GM18502 (cell line): ENCODE measurements around the gene GADD45B.
"Not testable (repeated sequence)": the region's sequence is repeated elsewhere in the genome, so short reads cannot be mapped to it uniquely, and the experiment has no call there.

Experiments
- ATAC-seq: cut with Tn5 transposase; IDR thresholded peaks from one replicate; pipeline ENCODE4 v1.9.1; 2021; ENCODE audit warnings: mild to moderate bottlenecking; ENCODE audit not compliant: unreplicated experiment, poor library complexity

GADD45B gene

DNA sequence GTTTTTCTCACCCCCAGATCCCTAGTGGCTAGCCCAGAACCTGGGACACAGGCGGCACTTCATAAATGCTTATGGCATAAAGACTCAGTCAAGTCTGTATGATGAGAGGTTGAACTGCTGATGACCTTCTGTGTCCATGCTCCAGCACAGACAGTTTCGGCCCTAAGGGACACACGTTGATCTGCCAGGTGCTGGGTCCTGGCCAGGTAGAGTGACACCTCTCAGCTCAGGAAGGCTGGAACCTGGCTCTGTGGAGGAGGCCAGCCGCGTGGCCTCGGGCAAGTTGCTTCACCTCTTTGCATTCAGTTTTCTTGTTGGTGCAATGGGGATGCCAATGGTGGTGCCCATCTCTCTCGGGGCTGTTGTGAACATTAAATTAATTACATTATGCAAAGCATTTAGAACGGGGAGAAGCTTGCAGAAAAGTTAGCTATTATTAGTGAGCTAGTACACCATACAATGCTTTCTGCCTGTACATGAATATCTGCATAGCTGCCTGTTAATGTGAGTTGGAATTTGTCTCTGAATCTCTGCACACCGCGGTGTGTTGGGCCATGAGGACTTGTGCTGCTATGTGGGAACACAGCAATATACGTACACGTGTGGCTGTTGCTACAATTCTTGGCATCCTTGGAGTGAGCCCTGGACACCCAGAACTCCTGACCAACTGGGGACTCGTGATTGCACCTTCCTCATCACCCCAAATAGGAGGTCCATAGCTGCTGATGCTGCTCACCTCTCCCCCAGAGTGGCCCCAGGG is 8.4 kb downstream of the GADD45B start:
- ATAC-seq: no peak

GRCh38 chr19:2485428-2485827 is 9.5 kb downstream of the GADD45B start:
- ATAC-seq: no peak

GRCh38 chr19:2487090-2487489 is 11.2 kb downstream of the GADD45B start:
- no peak for ATAC-seq

- no peak for ATAC-seq
Observed at GRCh38 chr19:2487842-2488241, 11.9 kb downstream of the GADD45B start.

- ATAC-seq: no peak
Observed at GRCh38 chr19:2488405-2488941, 12.5 kb downstream of the GADD45B start.

DNA sequence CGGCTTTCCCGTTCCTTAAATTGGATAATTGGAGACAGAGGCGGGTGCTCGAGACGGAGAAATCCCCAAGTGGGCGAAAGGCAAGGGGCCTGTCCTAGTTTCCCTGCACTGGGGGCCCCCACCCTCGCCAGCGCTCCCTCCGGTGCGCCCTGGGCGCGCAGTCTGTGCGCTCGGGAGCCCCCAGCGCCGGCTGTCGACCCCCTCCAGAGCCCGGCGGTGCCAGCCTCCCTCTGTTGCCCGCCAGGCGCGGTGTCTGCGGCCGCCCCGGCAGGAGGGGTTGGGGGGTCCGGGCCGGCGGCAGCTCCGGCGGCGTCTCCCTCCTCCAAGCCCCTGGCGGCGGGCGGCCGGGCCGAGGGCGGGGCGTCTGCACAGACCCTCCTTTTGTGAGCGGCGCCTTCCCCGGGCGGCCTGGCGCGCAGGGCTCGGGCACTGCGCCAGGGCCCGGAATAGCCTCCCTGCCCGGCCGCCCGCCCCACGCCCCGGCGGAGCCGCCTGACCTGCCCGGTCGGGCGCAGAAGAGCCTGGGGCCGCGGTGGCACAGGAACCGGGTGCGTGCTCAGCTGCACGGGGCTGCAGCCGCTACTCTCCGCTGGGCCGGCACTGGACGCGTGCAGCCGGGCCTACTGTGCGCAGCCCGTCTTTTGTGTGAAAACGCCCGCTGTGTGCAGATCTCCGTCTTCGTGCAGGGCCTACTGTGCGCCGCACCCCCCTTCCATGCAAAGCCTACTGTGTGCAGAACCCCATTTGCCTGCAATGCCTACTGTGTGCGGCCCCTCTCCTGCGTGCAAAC is 13.2 kb downstream of the GADD45B start:
- ATAC-seq: no peak

DNA sequence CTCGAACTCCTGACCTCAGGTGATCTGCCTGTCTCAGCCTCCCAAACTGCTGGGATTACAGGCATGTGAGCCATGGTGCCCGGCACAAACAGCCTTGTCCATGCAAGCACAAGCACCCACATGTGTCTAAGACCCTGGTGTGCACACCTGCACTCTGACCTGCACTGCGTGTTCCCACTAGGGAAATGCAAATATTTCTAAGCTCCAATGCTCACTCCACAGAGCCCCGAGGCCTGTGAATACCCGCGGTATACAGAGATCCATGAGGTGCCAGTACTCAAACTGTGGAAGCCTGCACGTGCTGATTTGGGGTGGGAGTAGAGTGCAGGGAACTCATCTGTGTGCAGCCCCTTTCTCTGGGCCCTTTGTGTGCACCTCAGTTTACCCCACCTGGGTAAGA is 14.7 kb downstream of the GADD45B start:
- no peak for ATAC-seq

GRCh38 chr19:2491130-2491801 is 15.3 kb downstream of the GADD45B start:
- no peak for ATAC-seq

- no peak for ATAC-seq
Observed at GRCh38 chr19:2492870-2493269, 16.9 kb downstream of the GADD45B start.

- not testable (repeated sequence) for ATAC-seq
Observed at GRCh38 chr19:2493448-2493847, 17.5 kb downstream of the GADD45B start.

DNA sequence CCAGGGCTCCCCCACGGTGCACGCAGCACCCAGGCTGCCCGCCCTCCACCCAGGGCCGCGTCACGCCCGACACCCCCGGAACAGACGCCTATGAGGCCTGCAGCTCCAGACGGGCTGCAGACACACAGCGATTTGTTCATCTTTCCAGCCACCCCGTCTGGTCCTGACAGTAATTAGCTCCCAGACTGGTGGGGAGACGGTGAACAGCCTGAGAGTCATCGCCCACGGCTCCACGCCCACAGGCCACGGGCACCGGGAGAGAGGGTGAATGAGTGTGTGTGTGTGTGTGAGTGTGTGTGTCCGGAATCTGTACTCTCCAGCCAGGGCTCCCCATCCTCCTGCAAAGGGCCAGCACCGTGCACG is 18.1 kb downstream of the GADD45B start:
- no peak for ATAC-seq

GRCh38 chr19:2494447-2495129 is 18.7 kb downstream of the GADD45B start:
- peak; percentile 48 for ATAC-seq

DNA sequence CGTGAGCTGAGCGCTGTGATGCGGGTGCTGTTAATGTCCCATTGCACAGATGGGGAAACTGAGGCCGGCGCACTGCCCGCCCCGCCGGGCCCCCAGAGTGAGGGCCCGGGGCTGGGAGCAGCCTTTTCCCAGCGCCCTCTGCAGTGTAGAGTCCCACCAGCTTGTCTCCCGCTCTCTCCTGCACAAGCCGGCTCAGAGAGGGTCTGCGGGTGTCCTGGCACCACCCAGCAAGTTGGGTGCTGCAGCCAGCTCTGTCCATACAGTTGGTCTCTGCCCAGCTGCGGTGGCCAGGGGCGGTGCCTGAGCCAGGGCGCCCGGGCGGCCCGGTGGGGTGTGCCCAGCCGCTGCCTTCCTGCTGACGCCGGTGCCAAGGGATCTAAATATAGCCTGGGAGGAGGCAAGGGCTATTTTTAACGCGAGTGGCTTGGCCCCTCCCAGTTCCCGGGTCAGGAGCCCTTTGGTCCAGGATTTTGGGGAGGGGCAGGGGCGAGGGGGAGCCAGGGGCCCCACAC is 19.3 kb downstream of the GADD45B start:
- no peak for ATAC-seq

GRCh38 chr19:2495651-2496316 is 19.9 kb downstream of the GADD45B start:
- no peak for ATAC-seq

GRCh38 chr19:2497186-2497585 is 21.3 kb downstream of the GADD45B start:
- ATAC-seq: no peak

- no peak for ATAC-seq
Observed at GRCh38 chr19:2500156-2500555, 24.2 kb downstream of the GADD45B start.

GRCh38 chr19:2500841-2501261 is 24.9 kb downstream of the GADD45B start:
- ATAC-seq: no peak

DNA sequence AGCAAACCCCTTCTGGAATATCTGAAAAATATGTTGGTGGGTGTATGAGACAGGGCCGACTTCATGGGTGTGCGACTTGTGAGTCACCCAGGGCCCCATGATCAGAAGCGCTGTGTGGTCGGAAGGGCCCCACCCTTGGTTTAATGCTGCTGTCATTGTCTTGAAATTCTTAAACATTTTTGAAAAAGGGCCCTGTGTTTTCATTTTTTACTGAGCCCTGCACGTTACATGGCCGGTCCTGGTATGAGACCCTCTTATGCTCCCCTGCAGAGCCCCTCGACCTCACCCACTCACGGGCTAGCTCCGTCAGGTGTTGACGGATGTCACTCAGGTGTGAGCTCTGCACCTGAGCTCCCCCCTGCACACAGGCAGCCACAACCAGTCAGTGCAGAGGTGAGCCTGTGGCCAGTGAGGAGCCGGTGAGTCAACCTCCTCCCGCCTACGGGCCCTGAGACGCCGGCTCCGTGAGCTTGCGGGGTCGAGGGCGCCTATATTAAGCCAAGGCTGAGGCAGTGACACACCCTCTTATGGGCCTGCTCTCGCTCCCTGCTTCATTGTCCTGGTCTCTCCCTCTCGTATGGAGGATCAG is 27.7 kb downstream of the GADD45B start:
- no peak for ATAC-seq

- not testable (repeated sequence) for ATAC-seq
Observed at GRCh38 chr19:2506656-2507055, 30.7 kb downstream of the GADD45B start.
